Forelimb muscle (tissue), 1 donor: ENCODE measurements around the gene CD300LB. TPM values are rescaled to one million over a fixed set of nuclear protein-coding genes. Genes with fewer than 3 reads are reported as not detected.
A peak's percentile ranks its signal among the peaks of the same experiment; 100 is the strongest.
"Not testable (repeated sequence)": the region's sequence is repeated elsewhere in the genome, so short reads cannot be mapped to it uniquely, and the experiment has no call there.

Source experiments
- DNase-seq: peaks from one replicate; pipeline ENCODE4 v3.0.0-alpha.2; 2013; ENCODE audit warnings: low read depth
- polyA plus RNA-seq: library from polyadenylated mRNA; unstranded; fragments of 120-200 nt; gene quantifications from one replicate; pipeline ENCODE4 v1.2.1, GENCODE V29; 2013; ENCODE audit not compliant: insufficient read length

Gene CD300LB
- polyA plus RNA-seq, 1 donor: 0.20 TPM

GRCh38 chr17:74493331-74493833, 37.9 kb downstream of the CD300LB start:
- DNase-seq: peak; percentile 31

GRCh38 chr17:74491626-74492025, 39.6 kb downstream of the CD300LB start:
- no peak for DNase-seq

GRCh38 chr17:74490716-74491115, 40.6 kb downstream of the CD300LB start:
- no peak for DNase-seq

GRCh38 chr17:74488276-74488675, 43.0 kb downstream of the CD300LB start:
- DNase-seq: not testable (repeated sequence)

DNA sequence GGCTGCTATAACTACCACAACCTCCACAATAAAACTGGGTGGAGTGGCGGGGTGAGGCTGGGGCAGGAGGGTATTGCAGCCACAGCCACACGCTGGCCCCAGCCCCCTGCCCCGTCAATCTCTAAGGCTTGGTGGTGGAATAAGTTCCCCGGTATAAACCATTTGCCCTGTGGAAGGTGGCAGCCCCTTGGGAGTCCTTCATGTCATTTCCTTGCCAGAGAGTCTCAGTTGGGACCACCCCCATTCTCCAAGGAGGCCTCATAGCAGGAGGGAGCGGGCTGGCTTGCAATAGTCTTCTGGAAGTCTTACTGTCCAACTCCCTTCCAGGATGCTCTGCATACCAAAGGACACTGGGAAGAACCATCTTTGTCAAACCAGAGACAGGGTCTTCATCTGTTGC, 45.4 kb downstream of the CD300LB start:
- no peak for DNase-seq

DNA sequence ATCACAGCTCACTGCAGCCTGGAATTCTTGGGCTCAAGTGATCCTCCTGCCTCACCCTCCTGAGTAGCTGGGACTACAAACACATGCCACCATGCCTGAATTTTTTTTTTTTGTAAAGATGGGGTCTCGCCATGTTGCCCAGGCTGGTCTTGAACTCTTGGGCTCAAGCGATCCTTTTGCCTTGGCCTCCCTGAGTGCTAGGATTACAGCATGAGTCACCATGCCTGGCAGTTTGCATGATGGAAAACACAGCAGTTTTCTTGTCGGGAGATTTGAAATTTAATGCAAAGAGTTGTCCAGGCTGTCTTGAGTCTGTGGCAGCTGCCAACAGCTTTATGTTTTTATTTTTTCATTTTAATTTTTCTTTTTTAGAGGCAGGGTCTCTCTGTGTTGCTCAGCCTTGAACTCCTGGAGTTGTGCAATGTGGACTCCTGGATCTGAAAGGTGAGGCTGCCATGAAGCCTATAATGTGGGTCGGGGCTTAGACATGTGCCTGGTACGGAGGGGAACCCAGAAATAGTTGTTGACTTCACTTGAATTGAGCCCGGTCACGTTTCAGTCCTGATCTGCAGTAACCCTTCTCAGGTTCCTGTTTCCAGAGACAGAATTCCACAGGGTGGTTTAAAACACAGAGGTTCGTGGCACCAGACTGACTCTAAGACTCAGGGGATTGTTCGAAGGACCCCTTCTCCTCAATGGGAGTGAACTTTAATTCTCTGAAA, 46.1 kb downstream of the CD300LB start:
- no peak for DNase-seq

DNA sequence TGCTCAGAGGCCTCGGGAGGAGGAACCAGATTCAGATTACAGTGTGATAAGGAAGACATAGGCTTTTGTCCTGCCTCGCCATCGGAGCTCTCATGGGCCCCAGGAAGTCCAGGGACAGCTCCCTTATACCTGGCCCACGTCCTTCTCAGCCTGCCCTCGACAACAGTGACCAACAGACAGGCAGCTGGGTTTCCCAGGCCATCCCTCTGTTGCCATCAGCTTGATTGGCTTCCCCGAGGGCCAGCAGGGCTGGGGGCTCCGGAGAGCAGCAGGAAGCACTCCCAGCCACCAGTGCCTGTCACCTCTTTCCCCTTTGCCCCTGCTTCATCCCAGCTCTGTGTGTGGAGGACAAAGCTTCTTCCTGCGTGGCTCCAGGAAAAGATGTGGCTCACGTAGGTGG, 47.2 kb downstream of the CD300LB start:
- no peak for DNase-seq

DNA sequence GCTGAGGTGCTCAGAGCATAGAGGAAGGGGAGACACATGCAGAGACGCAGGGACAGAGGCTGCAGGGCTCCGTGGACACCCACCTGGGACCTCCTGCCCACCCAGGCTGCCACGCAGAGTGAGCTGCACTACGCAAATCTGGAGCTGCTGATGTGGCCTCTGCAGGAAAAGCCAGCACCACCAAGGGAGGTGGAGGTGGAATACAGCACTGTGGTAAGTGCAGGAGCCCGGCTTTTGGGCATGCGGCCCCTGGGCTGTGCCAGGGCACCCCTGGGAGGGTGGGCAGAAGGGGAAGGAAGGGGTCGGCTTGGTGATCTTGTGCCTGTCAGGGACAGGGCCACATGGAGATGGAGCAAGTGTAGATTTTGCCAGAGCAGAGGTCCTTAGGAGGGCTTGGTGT, 49.7 kb downstream of the CD300LB start:
- no peak for DNase-seq

DNA sequence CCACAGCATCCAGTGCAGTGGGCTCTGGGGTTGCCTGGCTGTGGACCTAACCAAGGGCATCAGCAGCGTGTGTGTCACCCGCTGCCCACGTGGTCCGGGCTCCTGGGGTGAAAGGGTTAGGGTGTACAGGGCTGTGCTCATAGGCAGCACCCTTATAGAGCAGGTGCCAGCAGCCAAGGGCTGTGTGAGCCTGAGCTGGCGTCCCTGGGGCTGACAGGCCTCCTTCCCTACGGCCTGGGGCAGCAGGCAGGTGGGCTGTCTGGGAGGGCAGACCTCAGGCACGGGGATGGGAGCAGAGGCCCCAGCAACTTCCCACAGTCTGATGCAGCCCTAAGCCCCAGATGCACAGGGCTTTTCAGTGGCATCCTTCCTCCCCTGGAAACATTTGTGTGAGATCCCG, 51.0 kb downstream of the CD300LB start:
- DNase-seq: no peak

GRCh38 chr17:74478420-74479100, 52.7 kb downstream of the CD300LB start:
- no peak for DNase-seq

DNA sequence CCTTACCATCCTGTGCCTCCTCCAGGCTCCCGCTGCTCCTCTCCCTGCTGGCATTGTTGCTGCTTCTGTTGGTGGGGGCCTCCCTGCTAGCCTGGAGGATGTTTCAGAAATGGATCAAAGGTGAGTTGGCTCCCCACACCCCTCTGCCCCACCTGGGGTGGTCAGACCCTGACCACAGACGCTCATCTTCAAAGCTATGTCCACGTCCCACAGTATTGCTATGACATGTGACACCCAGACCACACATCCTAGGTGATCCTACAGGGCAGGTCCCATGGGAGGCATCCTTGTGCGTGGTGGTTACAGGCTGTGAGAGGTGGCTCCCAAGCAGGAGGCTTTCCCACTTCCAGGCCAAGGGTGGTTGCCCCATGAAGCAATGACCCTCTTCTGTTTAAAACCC, 53.9 kb downstream of the CD300LB start:
- DNase-seq: no peak

GRCh38 chr17:74475189-74475588, 56.1 kb downstream of the CD300LB start:
- no peak for DNase-seq

DNA sequence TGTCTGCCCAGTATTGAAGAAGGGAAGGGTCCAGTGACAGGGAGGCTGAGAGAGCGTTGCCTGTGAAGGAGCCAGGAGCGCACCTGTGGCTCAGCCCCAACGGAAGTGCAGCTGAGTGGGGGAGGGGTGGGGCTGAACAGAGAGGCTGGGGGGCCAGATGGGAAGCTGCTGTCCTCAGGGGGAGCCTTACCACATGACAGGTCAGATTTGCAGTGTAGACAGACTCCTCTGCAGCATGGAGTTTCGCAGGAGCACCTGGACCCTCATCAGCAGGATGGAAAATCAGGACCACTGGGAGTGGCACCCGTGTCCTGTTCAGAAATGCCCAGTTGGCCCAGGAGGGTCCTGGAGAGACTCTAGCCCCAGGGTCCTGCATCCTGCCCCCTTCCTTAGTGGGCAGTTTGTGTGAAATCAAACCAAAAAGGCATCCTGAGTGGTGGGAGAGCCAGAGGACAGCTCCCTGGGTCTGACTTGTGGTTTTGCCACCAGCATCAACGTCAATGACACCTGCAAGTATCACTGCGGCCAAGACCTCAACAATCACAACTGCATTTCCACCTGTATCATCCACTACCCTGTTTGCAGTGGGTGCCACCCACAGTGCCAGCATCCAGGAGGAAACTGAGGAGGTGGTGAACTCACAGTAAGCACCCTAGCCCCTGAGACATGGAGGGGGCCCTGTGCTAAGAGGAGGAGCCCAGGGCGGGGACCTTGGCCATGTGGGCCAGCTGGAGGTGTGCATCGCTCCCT, 57.1 kb downstream of the CD300LB start:
- no peak for DNase-seq

DNA sequence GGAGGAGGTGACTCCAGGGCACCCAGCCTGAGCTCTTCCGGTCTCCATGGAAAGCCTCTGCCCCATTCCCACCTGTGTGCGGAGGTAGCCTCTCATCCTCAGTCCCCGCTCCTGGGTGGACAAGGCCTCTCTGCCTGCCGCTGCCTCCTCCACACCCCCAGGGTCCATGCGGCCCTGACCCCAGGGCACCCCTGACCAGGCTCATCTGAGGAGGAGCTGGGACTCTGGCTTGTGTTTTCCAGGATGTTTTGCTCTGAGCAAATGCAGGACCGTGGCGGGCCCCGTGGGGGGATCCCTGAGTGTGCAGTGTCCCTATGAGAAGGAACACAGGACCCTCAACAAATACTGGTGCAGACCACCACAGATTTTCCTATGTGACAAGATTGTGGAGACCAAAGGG, 58.0 kb downstream of the CD300LB start:
- no peak for DNase-seq

DNA sequence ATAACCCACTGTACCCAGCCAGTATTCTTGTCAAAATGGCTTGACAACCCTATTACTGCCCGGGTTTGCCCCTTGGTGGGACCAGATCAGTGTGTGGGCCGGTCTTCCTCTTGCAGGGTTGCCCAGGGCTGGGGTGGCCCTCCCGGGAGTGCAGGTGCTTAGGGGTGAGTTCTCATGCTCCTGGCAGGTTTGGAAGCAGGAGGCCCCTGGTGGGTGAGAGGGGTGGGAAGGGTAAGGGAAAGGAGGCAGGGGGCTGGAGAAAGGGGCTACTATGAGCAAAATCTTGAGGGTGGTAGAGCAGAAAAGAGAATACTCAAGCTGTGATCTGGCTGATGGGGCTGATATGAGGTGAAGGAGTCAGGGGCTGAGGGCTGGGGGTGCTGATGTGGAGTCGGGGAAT, 58.4 kb downstream of the CD300LB start:
- no peak for DNase-seq

DNA sequence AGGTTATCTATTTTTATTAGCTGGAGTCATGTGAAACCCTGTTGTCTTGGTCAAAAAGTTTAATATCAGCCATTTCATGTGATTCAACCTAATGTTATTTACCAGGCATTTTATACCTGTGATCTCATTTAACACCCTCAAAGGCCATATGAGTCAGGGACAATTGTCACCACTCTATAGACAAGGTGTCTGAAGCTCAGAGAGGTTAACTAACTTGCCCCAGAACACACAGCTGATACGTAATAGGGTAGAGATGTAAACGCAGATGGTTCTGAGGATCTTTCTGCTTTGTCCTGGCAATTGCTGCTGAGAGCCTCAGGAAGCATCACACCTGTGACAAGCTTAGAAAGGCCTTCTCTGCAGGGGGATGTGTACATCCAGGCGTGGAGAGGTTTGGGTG, 59.9 kb downstream of the CD300LB start:
- DNase-seq: no peak

Other genes starting within 250 kb of the CD300LB start
- gene KIF19, start 205.2 kb downstream of the CD300LB start, polyA plus RNA-seq: 1.8 TPM
- gene BTBD17, start 169.6 kb downstream of the CD300LB start, polyA plus RNA-seq: 0.25 TPM
- 0.20 TPM for gene GPR142, start 164.0 kb downstream of the CD300LB start, polyA plus RNA-seq
- gene GPRC5C, start 99.4 kb downstream of the CD300LB start, polyA plus RNA-seq: 38.7 TPM
- 1.2 TPM for gene CD300A, start 64.8 kb downstream of the CD300LB start, polyA plus RNA-seq
- gene CD300C, start 14.6 kb upstream of the CD300LB start, polyA plus RNA-seq: 0.37 TPM
- not detected for gene CD300H, start 36.0 kb upstream of the CD300LB start, polyA plus RNA-seq
- not detected for gene CD300LD, start 60.8 kb upstream of the CD300LB start, polyA plus RNA-seq
- 0.04 TPM for gene CD300E, start 92.3 kb upstream of the CD300LB start, polyA plus RNA-seq
- 0.28 TPM for gene CD300LF, start 181.4 kb upstream of the CD300LB start, polyA plus RNA-seq
- 0.90 TPM for gene RAB37, start 205.8 kb upstream of the CD300LB start, polyA plus RNA-seq
- 5.3 TPM for gene NHERF1, start 217.2 kb upstream of the CD300LB start, polyA plus RNA-seq
- gene NAT9, start 244.9 kb upstream of the CD300LB start, polyA plus RNA-seq: 37.5 TPM